Dermis blood vessel endothelial cell (primary cell): Measurements from ENCODE around the gene WNT3A. TPM values are rescaled to one million over a fixed set of nuclear protein-coding genes. Genes with fewer than 3 reads are reported as not detected.

Experiments
- DNase-seq: peaks from one replicate; pipeline ENCODE4 v3.0.0; 2010
- total RNA-seq: library from RNA; depleted of rRNA; stranded (reverse); fragments of >200 nt; gene quantifications from 2 replicates; pipeline ENCODE4 v1.2.3, GENCODE V29; 2014

Gene WNT3A
- total RNA-seq, 1 donor from 2014 or later, result not detected

GRCh38 chr1:228034954-228035837 is 28.4 kb downstream of the WNT3A start:
- no peak for DNase-seq

DNA sequence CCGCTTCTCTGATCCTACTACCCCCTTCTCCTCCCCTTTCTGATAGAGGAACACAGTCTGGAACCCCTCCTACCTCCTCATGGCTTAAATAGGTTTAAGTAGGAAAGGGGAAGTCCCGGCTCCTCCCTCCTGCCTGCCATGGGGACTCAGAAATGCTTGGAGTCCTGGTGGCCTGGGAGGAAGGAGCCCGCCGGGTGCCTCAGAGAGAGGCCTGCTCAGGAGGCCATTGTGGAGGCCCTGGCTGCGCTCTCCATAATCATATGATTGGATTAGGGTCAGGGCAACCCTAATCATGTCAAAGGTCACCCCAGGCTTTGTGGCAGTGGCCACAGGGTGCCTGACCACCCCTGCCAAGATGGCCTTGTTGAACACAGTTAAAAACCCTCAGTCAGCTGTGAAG is 29.0 kb downstream of the WNT3A start:
- DNase-seq, result no peak

- no peak for DNase-seq
Observed at GRCh38 chr1:228036701-228037231, 30.0 kb downstream of the WNT3A start.

- DNase-seq, result peak; percentile 49
Observed at GRCh38 chr1:228037401-228038386, 30.9 kb downstream of the WNT3A start.

DNA sequence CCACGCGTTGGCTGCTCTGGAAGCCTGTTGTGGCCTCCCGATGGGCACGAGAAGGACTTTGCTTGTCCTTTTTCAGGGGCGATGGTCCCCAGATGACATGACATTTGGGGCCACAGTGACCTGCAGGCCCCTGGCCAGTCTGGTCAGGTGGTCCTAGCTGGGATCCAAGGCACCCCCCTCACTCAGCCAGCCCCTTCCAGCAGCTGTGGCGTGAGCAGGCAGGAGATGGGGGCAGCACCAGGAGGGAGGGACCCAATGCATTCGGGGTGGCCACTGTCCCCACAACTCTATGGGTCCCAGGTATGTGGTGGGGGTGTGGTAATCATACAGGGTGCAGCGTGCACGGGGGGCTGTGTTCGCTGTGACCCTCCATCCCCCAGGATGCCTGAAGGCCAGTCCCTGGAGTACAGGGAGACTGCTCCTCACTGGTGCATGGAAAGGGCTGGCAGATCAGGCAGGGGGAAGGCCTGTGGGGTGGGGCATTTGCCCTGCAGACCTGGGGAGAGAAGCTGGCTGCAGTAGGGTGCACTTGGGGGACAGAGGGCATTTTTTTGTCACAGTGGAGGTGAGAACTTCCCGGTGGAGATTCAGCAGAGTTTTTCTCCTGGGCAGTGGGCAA is 31.7 kb downstream of the WNT3A start:
- DNase-seq, result no peak

GRCh38 chr1:228039006-228039903 is 32.5 kb downstream of the WNT3A start:
- DNase-seq, result no peak

DNA sequence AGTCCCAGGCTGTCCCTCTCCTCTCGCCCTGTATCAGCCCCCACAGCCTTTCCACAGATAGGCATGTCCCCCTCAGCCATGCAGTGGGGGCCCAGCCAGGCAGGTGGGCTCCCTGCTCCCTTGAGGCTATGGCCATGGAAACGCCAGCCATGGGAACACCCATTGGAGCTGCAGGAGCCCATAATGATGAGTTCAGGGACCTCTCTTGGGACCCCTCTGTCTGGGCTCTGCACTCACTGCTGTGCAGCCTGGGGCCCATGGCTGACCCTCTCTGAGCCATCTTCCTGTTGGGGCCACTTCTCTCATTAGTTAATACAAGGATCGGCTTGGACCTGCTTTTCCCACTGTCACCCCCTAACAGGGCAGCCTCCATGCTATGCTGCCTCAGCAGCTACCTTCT is 33.2 kb downstream of the WNT3A start:
- DNase-seq, result no peak

GRCh38 chr1:228041316-228041715 is 34.5 kb downstream of the WNT3A start:
- DNase-seq, result no peak

DNA sequence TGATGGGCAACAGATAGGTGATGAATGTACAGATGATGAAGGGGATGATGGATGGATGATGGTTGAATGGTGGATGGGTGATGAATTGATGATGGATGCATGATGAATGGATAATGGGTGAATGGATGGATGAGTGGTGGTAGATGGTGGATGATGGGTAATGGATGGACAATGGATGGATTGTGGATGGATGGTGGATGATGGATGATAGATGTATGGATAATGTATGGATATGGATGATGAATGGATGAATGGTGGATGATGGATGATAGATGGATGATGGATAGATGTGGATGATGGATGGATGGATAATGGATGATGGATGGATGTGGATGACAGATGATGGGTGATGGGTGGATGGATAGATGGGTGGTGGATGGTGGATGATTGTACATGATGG is 35.7 kb downstream of the WNT3A start:
- no peak for DNase-seq

DNA sequence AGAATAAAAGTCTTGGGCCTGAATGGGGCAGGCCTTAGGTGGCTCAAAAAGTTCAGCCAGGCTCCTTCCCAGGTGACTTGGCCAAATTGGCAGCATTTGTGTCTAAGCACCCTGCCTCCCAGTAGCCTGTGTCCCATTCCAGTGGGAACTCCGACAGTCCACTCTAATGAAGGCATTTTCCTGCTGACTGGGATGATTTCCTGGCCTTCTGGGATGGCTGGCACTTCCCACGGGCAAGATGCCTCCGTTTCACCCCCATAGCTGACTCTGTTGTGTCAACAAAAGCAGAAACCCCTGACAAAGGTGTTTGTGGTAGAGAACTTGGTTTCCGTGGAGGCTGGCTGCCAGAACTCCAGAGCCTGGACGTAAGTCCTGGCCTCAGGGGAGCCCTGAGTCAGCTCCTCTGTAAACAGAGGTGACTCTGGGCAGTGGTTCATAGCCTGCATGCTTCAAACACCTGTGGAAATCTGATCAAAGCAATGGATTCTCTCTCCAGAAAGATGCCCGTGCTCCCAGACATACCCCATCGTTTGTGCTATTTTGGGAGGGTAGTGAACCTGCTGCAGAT is 36.6 kb downstream of the WNT3A start:
- DNase-seq, result no peak

GRCh38 chr1:228044961-228045360 is 38.2 kb downstream of the WNT3A start:
- no peak for DNase-seq

DNA sequence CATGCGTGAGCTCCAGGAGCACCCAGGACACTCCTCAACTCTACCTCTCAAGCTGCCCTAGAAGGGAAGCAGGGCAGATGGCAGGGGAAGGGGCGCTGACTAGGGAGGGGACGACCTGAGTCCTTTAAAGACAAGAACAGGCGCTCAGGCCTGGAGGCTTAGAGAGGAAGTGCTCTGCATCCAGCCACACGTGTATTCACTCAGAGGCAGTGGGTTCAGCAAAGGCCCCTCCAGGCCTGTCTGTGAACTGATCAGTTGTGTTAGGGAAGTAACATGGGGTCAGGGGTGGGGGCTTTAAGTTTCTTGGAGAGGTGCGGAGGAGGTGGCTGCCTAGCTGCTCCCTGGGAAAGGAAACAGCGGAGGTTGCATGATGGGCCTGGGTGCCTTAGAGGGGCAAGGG is 38.6 kb downstream of the WNT3A start:
- no peak for DNase-seq

DNA sequence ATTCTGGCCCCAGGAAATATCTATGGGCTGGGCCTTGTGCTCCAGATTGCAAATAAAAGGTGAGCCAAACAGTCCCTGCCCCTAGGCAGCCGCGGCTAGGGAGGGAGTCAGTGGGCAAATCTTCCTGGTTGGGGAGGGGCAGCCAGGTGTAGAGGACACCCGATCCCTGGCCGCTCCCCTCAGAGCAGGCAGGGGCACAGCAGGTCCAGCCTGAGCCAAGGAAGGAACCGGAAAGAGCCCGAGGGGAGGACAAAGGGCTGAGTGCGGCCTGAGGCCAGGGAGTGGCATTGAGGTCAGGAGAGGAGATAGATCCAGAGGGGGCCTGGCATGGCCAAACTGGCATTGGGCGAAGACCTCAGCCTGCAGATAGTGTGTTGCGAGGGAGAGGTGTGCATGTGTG is 39.1 kb downstream of the WNT3A start:
- no peak for DNase-seq

GRCh38 chr1:228046421-228047182 is 39.8 kb downstream of the WNT3A start:
- DNase-seq, result no peak

DNA sequence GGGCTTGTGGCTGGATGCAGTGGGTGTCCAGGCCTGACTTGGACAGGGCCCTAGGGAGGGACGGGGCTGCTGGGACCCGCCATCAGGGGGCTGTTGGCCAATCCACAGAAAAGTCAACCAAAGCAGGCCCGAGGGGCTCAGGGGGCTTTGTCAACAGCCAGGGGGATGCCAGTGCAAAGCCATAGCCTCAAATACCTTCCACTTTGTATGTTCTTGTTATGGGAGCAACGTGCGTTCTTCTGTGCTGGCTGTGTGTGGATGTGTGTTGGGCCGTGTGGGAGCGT is 40.3 kb downstream of the WNT3A start:
- no peak for DNase-seq

DNA sequence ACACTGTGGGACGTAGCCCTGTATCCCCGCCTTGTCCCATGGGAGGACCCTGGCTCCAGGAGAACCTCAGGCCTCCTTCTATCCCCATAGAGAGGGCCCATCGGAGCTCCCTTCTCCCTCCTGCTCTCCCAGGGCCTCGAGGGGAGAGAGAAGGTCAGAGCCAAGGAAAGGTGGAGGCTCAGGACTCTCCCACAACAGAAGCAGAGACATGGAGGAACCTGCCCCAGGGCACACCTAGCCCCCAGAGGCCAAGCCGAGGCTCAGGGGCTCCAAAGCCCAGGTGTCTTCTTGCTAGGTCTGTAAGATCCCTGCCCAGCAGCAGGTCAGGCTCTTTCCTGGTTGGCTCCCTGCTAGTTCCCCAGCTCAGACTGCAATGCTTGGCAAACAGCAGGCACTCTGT is 41.3 kb downstream of the WNT3A start:
- no peak for DNase-seq

DNA sequence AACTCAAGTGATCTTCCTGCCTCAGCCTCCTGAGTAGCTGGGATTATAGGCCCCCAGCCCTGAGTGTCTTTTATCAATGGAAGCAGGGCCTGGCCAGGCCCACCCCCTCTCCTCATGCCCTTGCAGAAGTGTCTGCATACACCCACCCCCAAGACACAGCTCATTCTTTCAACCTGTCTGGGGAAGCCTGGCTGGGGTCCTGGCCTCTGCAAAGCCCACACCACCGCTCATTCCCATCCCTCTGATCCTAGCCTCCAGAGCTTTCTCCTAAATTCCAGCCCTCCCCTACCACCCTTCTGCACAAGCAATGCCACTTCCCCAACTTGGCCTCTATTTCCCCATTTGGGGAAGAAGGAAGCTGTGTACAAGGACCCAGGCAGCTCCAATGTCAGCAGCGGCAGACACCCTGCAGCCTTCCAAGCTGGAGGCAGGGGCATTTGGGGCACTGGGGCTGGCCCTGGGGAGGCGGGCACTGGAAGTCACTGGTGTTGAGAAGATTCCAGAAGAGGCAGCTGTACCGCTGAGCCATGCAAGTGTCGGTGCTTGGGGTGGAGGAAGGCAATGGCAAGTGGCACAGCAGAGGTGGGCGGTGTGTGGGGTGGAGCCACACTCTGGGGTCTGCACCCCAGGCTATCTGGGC is 42.0 kb downstream of the WNT3A start:
- no peak for DNase-seq

GRCh38 chr1:228050571-228051231 is 43.9 kb downstream of the WNT3A start:
- DNase-seq, result no peak

GRCh38 chr1:228058172-228058948 is 51.6 kb downstream of the WNT3A start:
- DNase-seq, result no peak
